GM18519 (cell line): Measurements from ENCODE around the gene KMT2C.

Experiments used
- ATAC-seq: cut with Tn5 transposase; IDR thresholded peaks from one replicate; pipeline ENCODE4 v1.9.1; 2021; ENCODE audit warnings: mild to moderate bottlenecking, moderate library complexity; ENCODE audit not compliant: unreplicated experiment, low FRiP score

KMT2C gene

DNA sequence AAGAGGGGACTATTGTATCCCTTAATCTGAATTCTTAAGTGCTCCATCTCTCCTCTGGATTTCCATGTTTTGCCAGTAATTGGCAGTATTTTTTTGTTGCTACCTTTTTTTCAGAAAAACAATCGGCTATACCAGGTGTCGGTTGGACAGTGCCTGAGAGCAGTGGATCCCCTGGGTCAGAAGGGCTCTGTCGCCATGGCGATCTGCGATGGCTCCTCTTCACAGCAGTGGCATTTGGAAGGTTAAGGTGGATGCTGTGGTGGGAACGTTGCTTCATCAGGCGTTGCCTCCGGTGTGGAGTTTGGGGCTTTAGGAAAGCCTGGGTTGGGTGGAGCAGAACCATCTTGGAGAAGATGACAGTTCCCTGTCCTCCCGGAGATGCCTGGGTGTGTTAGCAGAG, 314.4 kb downstream of the KMT2C start:
- ATAC-seq: no peak

DNA sequence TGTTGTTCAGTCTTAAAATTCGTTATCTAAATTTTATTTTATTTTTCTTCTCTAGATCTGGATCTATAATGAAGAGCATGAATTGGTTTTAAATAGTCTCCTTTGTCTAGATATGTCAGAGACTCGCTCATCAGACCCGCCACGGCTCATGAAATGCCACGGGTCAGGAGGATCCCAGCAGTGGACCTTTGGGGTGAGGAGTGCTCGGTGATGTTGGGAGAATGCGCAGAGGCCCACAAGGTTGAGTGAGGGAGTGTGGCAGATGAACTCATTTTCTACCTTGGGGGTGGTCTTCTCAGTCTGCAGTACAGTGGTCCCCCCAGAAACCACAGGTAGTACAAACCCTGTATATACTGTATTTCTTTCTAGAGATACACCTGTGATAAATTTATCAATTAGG, 315.0 kb downstream of the KMT2C start:
- no peak for ATAC-seq

- ATAC-seq: no peak
These were observed 315.6 kb downstream of the KMT2C start for GRCh38 chr7:152120210-152120609.

DNA sequence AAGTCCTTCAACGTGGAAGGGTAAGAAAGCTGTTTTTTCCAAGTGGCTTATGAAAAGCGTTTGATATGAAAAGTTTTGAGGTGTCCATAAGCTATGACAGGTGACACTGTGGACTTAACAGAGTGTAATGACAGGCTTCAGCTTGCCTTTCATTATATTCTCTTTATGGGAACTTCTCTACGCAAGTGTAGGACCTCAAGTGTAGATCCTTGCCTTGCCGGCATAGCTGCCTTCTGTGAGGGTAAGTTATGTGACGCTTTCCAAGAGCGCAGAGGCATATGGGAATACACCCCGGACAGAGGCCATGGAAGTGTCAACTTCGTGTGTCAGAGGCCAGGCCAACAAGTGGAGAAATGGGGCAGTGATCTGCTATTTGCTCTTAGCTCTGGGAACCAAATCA, 318.4 kb downstream of the KMT2C start:
- ATAC-seq: no peak

GRCh38 chr7:152115021-152115718, 320.6 kb downstream of the KMT2C start:
- ATAC-seq: no peak

DNA sequence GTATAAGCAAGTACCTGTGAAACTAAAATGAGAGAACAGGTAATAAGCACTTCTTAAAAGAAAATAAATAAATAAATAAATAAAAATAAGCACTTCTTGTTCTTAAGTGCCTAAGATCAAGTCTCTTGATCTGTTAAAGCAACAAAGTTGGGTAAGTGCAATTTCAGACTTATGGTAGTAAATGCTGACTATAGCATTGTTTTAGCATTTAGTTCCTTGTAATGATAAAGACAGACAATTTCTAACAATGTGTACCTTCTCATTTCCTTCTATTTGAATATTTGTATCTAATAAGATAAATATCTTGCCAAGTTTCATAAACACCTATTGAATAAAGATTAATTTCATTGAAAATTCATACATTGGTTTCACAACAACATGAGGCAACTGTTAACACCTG, 323.0 kb downstream of the KMT2C start:
- ATAC-seq: no peak

DNA sequence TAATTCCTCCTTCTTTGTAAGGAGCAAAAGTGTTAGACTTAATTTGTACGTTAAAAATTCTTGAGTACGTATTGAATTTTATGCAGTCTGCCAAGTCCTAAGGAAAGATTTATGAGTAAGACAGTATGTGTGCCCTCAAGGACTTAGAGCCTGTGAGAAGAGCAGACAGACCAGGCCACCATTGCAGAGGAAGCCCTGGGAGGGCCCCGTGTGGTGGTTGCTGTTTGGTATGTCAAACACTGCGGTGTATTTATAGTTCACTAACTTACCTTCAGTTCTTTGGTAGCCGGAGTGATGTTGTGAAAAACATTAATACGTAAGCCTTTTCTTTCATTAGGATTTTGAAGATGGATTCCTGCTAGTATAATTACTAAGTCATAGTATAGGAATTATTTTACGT, 327.4 kb downstream of the KMT2C start:
- ATAC-seq: no peak

GRCh38 chr7:152107945-152108344, 327.9 kb downstream of the KMT2C start:
- ATAC-seq: no peak

GRCh38 chr7:152106990-152107389, 328.8 kb downstream of the KMT2C start:
- no peak for ATAC-seq

- no peak for ATAC-seq
These were observed 330.6 kb downstream of the KMT2C start for GRCh38 chr7:152105205-152105604.

- ATAC-seq: no peak
These were observed 332.1 kb downstream of the KMT2C start for GRCh38 chr7:152103691-152104090.

- ATAC-seq: no peak
These were observed 332.7 kb downstream of the KMT2C start for GRCh38 chr7:152103066-152103465.

- no peak for ATAC-seq
These were observed 338.5 kb downstream of the KMT2C start for GRCh38 chr7:152097330-152097729.

GRCh38 chr7:152095771-152096170, 340.0 kb downstream of the KMT2C start:
- ATAC-seq: no peak

DNA sequence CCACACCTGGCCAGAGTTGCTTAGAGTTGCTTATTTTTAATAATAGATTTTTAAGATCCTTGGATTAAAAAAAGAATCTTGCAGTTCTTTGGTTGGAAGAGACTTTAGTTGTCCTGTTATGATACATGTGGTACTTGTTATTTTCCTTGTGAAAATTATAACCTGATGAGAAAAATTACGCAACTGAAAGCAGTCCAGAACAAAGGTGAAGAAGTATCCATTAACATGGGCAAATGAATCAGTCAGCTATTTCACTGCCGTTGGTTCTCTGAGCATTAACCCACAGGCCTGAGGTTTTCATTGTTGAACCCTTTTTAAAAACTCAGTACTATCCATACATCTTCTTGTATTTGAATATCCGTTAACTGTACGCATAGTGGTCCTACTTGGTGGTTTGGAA, 342.1 kb downstream of the KMT2C start:
- ATAC-seq: no peak

DNA sequence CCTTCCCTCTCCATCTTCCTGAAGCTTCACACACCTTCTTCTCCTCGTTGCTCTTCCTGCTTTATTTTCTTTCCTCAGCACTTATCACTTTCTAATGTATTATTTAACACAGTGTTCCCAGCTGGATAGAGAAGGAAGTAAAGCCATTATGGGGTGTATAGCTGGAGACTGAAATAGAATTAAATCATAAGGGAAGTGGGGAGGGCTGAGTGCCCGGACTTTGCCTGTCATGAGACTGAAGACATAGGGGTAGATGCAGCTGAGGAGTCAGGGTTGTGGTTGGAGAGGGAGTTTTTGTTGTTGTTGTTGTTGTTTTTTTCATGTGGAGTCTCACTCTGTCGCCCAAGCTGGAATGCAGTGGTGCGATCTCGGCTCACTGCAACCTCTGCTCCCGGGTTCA, 345.1 kb downstream of the KMT2C start:
- no peak for ATAC-seq

GRCh38 chr7:152089183-152089582, 346.6 kb downstream of the KMT2C start:
- ATAC-seq: no peak

DNA sequence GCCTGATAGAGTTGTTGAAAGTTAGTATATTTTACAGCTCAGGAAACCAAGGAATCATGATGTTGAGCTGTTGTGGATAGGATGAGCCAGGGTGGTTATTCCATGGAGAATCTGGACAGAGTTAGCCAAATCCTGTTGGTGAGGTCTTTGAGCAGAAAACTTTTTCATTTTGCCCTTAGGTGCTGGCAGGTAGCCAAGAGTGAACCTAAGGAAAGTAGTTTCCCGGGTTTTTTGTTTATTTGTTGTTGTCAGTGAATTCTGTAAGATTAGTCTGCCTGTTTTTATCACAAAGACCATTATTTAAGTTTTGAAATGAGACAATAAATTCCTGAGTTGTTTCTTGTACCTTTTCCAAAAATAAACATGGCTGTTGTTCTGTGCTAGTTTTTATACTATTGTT, 349.3 kb downstream of the KMT2C start:
- ATAC-seq: no peak

DNA sequence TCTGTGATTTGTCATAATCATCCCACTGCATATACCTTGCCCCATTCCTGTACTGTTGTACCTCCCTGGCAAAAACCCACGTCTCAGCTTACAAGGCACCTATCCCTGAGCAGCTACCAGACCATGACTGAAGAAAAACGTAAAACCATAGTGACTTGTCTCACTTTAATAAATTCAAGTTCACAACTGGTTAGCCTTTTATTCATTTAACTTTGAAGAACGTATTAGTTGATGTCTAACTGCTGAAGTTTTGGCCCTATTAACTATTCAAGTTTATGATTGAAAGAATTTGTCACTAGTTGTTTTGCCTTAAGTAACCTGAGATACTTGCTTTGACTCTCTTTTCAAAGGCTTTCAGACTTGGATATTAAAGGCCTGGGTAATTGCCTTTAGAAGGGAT, 350.7 kb downstream of the KMT2C start:
- no peak for ATAC-seq
